Ectodermal cell (in vitro differentiated cells): ENCODE measurements around the gene SHCBP1. TPM values are rescaled to one million over a fixed set of nuclear protein-coding genes. Genes with fewer than 3 reads are reported as not detected.

Source experiments
- H3K27ac ChIP-seq: 2 replicates; pipeline ENCODE4 v1.7.0; 2013; ENCODE audit warnings: mild to moderate bottlenecking, low read depth, low read length; ENCODE audit not compliant: insufficient read depth, poor library complexity, severe bottlenecking
- H3K27me3 ChIP-seq: 2 replicates; pipeline ENCODE4 v1.7.0; 2013; ENCODE audit warnings: mild to moderate bottlenecking, low read length; ENCODE audit not compliant: insufficient read depth, control insufficient read depth, poor library complexity, severe bottlenecking
- H3K36me3 ChIP-seq: one replicate; pipeline ENCODE4 v1.7.0; 2013; ENCODE audit warnings: low read length; ENCODE audit not compliant: control insufficient read depth, insufficient read depth
- H3K4me1 ChIP-seq: one replicate; pipeline ENCODE4 v1.7.0; 2013; ENCODE audit warnings: low read length; ENCODE audit not compliant: control insufficient read depth, insufficient read depth
- H3K4me3 ChIP-seq: 2 replicates; pipeline ENCODE4 v1.7.0; 2013; ENCODE audit warnings: low read depth, low read length, control low read depth; ENCODE audit not compliant: insufficient read depth
- H3K9me3 ChIP-seq: 2 replicates; pipeline ENCODE4 v1.7.0; 2013; ENCODE audit warnings: mild to moderate bottlenecking, low read length, moderate library complexity; ENCODE audit not compliant: control insufficient read depth
- WGBS, 2 experiments: methylation state at CpG; one replicate each; pipeline ENCODE4 v1.1.7; 2013; ENCODE audit warnings: missing lambda C conversion rate in 2 of 2; 5-methylcytosine and 5-hydroxymethylcytosine counted together
- polyA plus RNA-seq, 4 experiments: library from polyadenylated mRNA; stranded (reverse); fragments of 50-300 nt; gene quantifications; one replicate each; pipeline ENCODE4 v1.2.3, GENCODE V29; 2013

Gene SHCBP1
- polyA plus RNA-seq (2013, experiment 1 of 4): 12.7 TPM
- polyA plus RNA-seq (2013, experiment 2 of 4): 10.0 TPM
- polyA plus RNA-seq (2013, experiment 3 of 4): 10.2 TPM
- 9.4 TPM for polyA plus RNA-seq (2013, experiment 4 of 4)

GRCh38 chr16:46621006-46621933, at the start of gene SHCBP1:
Gene SHCBP1, minus strand, starts transcription at chr16:46621379. Its CDS starts 20 bp downstream, at chr16:46621359.
- H3K4me3 ChIP-seq: peak within 1 kb of the TSS; percentile 97
- no peaks in the 10 kb centered on the region for H3K9me3 ChIP-seq
- H3K4me1 ChIP-seq: no peaks in the 10 kb centered on the region
- H3K36me3 ChIP-seq: peaks cover 10% of the 10 kb centered on the region
- no peaks in the 10 kb centered on the region for H3K27me3 ChIP-seq
- WGBS, 2 experiments: 0 to 1% methylated on average over 52 of the region's 52 CpGs
- no peak within 1 kb of the TSS for H3K27ac ChIP-seq

GRCh38 chr16:46662123-46662522, 40.9 kb upstream of the SHCBP1 start:
- H3K27ac ChIP-seq: no peak overlapping the region
- no peak overlapping the region for H3K4me3 ChIP-seq
- no peaks in the 10 kb centered on the region for H3K9me3 ChIP-seq
- no peaks in the 10 kb centered on the region for H3K4me1 ChIP-seq
- H3K36me3 ChIP-seq: peaks cover 28% of the 10 kb centered on the region
- no peaks in the 10 kb centered on the region for H3K27me3 ChIP-seq
- 70 to 72% methylated on average over 4 of the region's 4 CpGs for WGBS, 2 experiments

- H3K36me3 ChIP-seq: peaks cover 17% of the 10 kb centered on the region
- no peaks in the 10 kb centered on the region for H3K4me1 ChIP-seq
- no peak overlapping the region for H3K4me3 ChIP-seq
- no peaks in the 10 kb centered on the region for H3K9me3 ChIP-seq
- no peak overlapping the region for H3K27ac ChIP-seq
- 56 to 61% methylated on average over 1 of the region's 1 CpG for WGBS, 2 experiments
- H3K27me3 ChIP-seq: no peaks in the 10 kb centered on the region
These were observed 37.7 kb upstream of the SHCBP1 start for GRCh38 chr16:46658925-46659324.

DNA sequence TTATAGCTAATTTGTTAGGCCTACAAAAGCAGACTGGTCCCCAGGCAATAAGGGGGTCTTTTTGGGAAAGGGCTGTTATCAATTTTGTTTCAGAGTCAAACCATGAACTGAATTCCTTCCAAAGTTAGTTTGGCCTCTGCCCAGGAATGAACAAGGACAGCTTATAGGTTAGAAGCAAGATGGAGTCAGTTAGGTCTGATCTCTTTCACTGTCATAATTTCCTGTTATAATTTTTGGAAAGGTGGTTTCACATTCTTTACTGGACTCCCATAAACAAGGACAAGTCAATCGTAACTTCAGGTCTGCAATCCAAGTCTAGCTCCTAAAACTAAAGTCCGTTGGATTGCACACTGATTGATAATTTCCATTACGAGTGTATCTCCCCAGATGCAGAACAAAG, 30.1 kb upstream of the SHCBP1 start:
- H3K4me3 ChIP-seq: no peak overlapping the region
- no peak overlapping the region for H3K27ac ChIP-seq
- no peaks in the 10 kb centered on the region for H3K9me3 ChIP-seq
- H3K27me3 ChIP-seq: no peaks in the 10 kb centered on the region
- 95 to 97% methylated on average over 3 of the region's 3 CpGs for WGBS, 2 experiments
- no peaks in the 10 kb centered on the region for H3K36me3 ChIP-seq
- H3K4me1 ChIP-seq: no peaks in the 10 kb centered on the region

DNA sequence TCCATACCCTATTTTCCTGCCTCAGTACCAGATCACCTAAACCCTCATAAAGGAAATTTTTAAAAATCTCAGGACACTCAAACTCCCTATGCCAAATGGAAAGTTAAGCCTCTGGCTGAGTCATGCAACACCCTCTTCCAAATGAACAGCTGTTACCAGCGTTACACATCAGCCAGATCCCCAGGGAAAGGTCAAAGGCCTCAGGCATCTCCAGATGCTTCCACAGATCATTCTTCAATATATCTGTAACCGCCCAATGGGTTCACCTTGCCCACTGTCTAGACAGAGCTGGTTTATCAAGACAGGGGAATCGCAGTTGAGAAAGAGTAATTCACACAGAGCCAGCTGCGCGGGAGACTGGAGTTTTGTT, 29.1 kb upstream of the SHCBP1 start:
- H3K36me3 ChIP-seq: no peaks in the 10 kb centered on the region
- H3K9me3 ChIP-seq: no peaks in the 10 kb centered on the region
- no peaks in the 10 kb centered on the region for H3K4me1 ChIP-seq
- no peak overlapping the region for H3K27ac ChIP-seq
- 92 to 93% methylated on average over 5 of the region's 5 CpGs for WGBS, 2 experiments
- no peaks in the 10 kb centered on the region for H3K27me3 ChIP-seq
- H3K4me3 ChIP-seq: no peak overlapping the region

GRCh38 chr16:46649588-46650253, 28.5 kb upstream of the SHCBP1 start:
- Histone ChIP-seq H3K36me3 (no peaks in the 10 kb centered on the region), H3K27me3 (no peaks in the 10 kb centered on the region), H3K4me3 (no peak overlapping the region), H3K4me1 (no peaks in the 10 kb centered on the region), H3K9me3 (no peaks in the 10 kb centered on the region), H3K27ac (no peak overlapping the region)
- 94 to 95% methylated on average over 27 of the region's 27 CpGs for WGBS, 2 experiments

- Histone ChIP-seq H3K4me1 (no peaks in the 10 kb centered on the region), H3K4me3 (no peak overlapping the region), H3K9me3 (no peaks in the 10 kb centered on the region), H3K36me3 (no peaks in the 10 kb centered on the region), H3K27ac (no peak overlapping the region), H3K27me3 (no peaks in the 10 kb centered on the region)
- WGBS, 2 experiments: 81 to 82% methylated on average over 8 of the region's 8 CpGs
These were observed 27.5 kb upstream of the SHCBP1 start for GRCh38 chr16:46648656-46649055.

GRCh38 chr16:46638947-46639925, 18.1 kb upstream of the SHCBP1 start:
- no peaks in the 10 kb centered on the region for H3K27me3 ChIP-seq
- no peaks in the 10 kb centered on the region for H3K36me3 ChIP-seq
- H3K4me3 ChIP-seq: no peak overlapping the region
- WGBS, 2 experiments: 86 to 89% methylated on average over 9 of the region's 9 CpGs
- no peaks in the 10 kb centered on the region for H3K4me1 ChIP-seq
- no peaks in the 10 kb centered on the region for H3K9me3 ChIP-seq
- H3K27ac ChIP-seq: no peak overlapping the region

- 83% methylated on average over 32 of the region's 32 CpGs for WGBS, 2 experiments
- H3K4me3 ChIP-seq: no peak overlapping the region
These were observed 11.9 kb upstream of the SHCBP1 start for GRCh38 chr16:46632778-46633733.

More at GRCh38 chr16:46632778-46633733, 11.9 kb upstream of the SHCBP1 start:
- Histone ChIP-seq H3K9me3 (no peaks in the 10 kb centered on the region), H3K36me3 (no peaks in the 10 kb centered on the region), H3K27me3 (no peaks in the 10 kb centered on the region), H3K27ac (no peak overlapping the region), H3K4me1 (no peaks in the 10 kb centered on the region)
